NT2/D1 (cell line): Measurements from ENCODE around the gene IGFBPL1.

Experiments
- SUZ12 ChIP-seq: IDR thresholded peaks from 2 replicates; pipeline ENCODE4 v1.6.1; 2011; ENCODE audit not compliant: insufficient read length, insufficient read depth; ENCODE audit errors: extremely low read depth
- YY1 ChIP-seq: IDR thresholded peaks from 2 replicates; pipeline ENCODE4 v1.6.1; 2011; ENCODE audit not compliant: insufficient read length, insufficient read depth
- ZNF274 ChIP-seq: IDR thresholded peaks from 2 replicates; pipeline ENCODE4 v1.6.1; 2011; ENCODE audit warnings: mild to moderate bottlenecking, low read depth, low read length

- TF ChIP-seq ZNF274 (no peak), YY1 (no peak), SUZ12 (no peak)
Observed at GRCh38 chr9:38370176-38370575, 54.1 kb downstream of the IGFBPL1 start.
